GM12878 (cell line): ENCODE data around the gene PTPRN2. TPM values are rescaled to one million over a fixed set of nuclear protein-coding genes. Genes with fewer than 3 reads are reported as not detected.

Experiments used
- ATAC-seq: fragments of 200-7000 bp; cut with Tn5 transposase; 3 replicates; pipeline ENCODE4 v1.9.1; 2020; ENCODE audit warnings: mild to moderate bottlenecking, moderate library complexity
- BruUV-seq: library from RNA; stranded (reverse); fragments of 400-500 nt; replicated peaks from 2 replicates; lab custom pipeline; 2021; lab: Mats Ljungman, UMichigan
- CTCF ChIA-PET: fragments of 300-600 bp; sonication (Branson Sonifier 250); formaldehyde crosslinking; extraction: SDS; loops from one replicate; lab custom pipeline; 2021; ENCODE audit warnings: inconsistent platforms; lab: Yijun Ruan, JAX
- POLR2A ChIA-PET: fragments of 350-600 bp; formaldehyde crosslinking; extraction: SDS; loops from one replicate; lab custom pipeline; 2021; ENCODE audit warnings: inconsistent platforms; lab: Charles Lee
- RAD21 ChIA-PET: fragments of 300-600 bp; sonication (Branson Sonifier 250); formaldehyde crosslinking; loops from one replicate; lab custom pipeline; 2023; ENCODE audit warnings: antibody characterized with exemption; ENCODE audit not compliant: unreplicated experiment; lab: Charles Lee
- SMC1A ChIA-PET: fragments of 300-600 bp; sonication (Branson Sonifier 250); formaldehyde crosslinking; loops from one replicate; lab custom pipeline; 2023; ENCODE audit not compliant: unreplicated experiment, uncharacterized antibody; lab: Charles Lee
- DNase-seq: peaks from one replicate; pipeline ENCODE4 v3.0.0-alpha.2; 2011; ENCODE audit warnings: low read depth, low spot score
- FAIRE-seq: peaks from 3 replicates; lab custom pipeline; 2011; peaks lifted over from hg19 to GRCh38; lab: Jason Lieb, UNC
- H2AFZ ChIP-seq: 2 replicates; pipeline ENCODE4 v1.6.0; 2011; ENCODE audit warnings: low read depth, low read length, control low read depth; ENCODE audit not compliant: control insufficient read depth
- H3K27ac ChIP-seq: 2 replicates; pipeline ENCODE4 v1.5.1; 2011; ENCODE audit warnings: control low read depth; ENCODE audit not compliant: control insufficient read depth, insufficient read depth
- H3K27me3 ChIP-seq, 2 experiments: replicated peaks in 1 of 2; 2 replicates each; pipeline versions ENCODE4 v1.6.0 to v1.6.1; 2011; ENCODE audit warnings: low read length in 1 of 2; ENCODE audit not compliant: control insufficient read depth in 2 of 2, insufficient read depth in 2 of 2
- H3K36me3 ChIP-seq, 2 experiments: 2 replicates each; pipeline ENCODE4 v1.5.1; 2011; ENCODE audit warnings: low read length in 1 of 2; ENCODE audit not compliant: control insufficient read depth in 2 of 2, insufficient read depth in 2 of 2
- H3K4me1 ChIP-seq: 2 replicates; pipeline ENCODE4 v1.6.1; 2011; ENCODE audit warnings: mild to moderate bottlenecking, low read length, moderate library complexity, mixed read lengths; ENCODE audit not compliant: control insufficient read depth, insufficient read depth
- H3K4me2 ChIP-seq: 2 replicates; pipeline ENCODE4 v1.6.0; 2011; ENCODE audit warnings: control low read depth; ENCODE audit not compliant: control insufficient read depth, insufficient read depth
- H3K4me3 ChIP-seq: fragments of 200-600 bp; sonication (generic); 2 replicates; pipeline ENCODE4 v1.5.1; 2016
- H3K79me2 ChIP-seq: 2 replicates; pipeline ENCODE4 v1.6.0; 2011; ENCODE audit warnings: low read length; ENCODE audit not compliant: control insufficient read depth, insufficient read depth
- H3K9ac ChIP-seq: 2 replicates; pipeline ENCODE4 v1.8.0; 2011; ENCODE audit warnings: low read length, control low read depth, mixed read lengths; ENCODE audit not compliant: control insufficient read depth, insufficient read depth
- H3K9me3 ChIP-seq: replicated peaks from 3 replicates; pipeline ENCODE4 v1.5.1; 2011; ENCODE audit warnings: mild to moderate bottlenecking, low read length; ENCODE audit not compliant: control insufficient read depth, insufficient read depth
- H4K20me1 ChIP-seq: 2 replicates; pipeline ENCODE4 v1.6.0; 2011; ENCODE audit not compliant: control insufficient read depth, insufficient read depth
- BACH1 ChIP-seq: fragments of 450-650 bp; IDR thresholded peaks from 2 replicates; pipeline ENCODE4 v1.6.1; 2017; ENCODE audit warnings: mild to moderate bottlenecking, borderline replicate concordance
- BCL3 ChIP-seq: IDR thresholded peaks from 2 replicates; pipeline ENCODE4 v1.6.1; 2011; ENCODE audit warnings: borderline replicate concordance, low read depth, mild to moderate bottlenecking, moderate library complexity, low read length; ENCODE audit not compliant: insufficient read depth, poor library complexity, severe bottlenecking
- BRCA1 ChIP-seq: IDR thresholded peaks from 2 replicates; pipeline ENCODE4 v1.6.1; 2011; ENCODE audit warnings: low read depth, low read length, improper control_type of control experiment
- CBFB ChIP-seq: IDR thresholded peaks from 2 replicates; pipeline ENCODE4 v1.6.1; 2016; ENCODE audit warnings: antibody characterized with exemption, low read depth
- EED ChIP-seq: sonication (generic); IDR thresholded peaks from 2 replicates; pipeline ENCODE4 v1.6.1; 2016; ENCODE audit warnings: antibody characterized with exemption, low read depth
- EP300 ChIP-seq, 2 experiments: fragments of 150-350 bp in 1 of 2; IDR thresholded peaks; 2 replicates each; pipeline ENCODE4 v1.6.1; 2011 to 2012; ENCODE audit warnings: low read depth in 2 of 2, low read length in 2 of 2, borderline replicate concordance in 1 of 2, improper control_type of control experiment in 1 of 2, inconsistent platforms in 1 of 2; ENCODE audit not compliant: control insufficient read depth in 1 of 2
- HDAC2 ChIP-seq: fragments of 200-600 bp; sonication (generic); IDR thresholded peaks from 2 replicates; pipeline ENCODE4 v1.6.1; 2017
- HSF1 ChIP-seq: fragments of 150-350 bp; IDR thresholded peaks from 2 replicates; pipeline ENCODE4 v1.6.1; 2014; ENCODE audit warnings: mild to moderate bottlenecking, low read depth, low read length
- KLF5 ChIP-seq: fragments of 450-650 bp; IDR thresholded peaks from 2 replicates; pipeline ENCODE4 v1.6.1; 2014; ENCODE audit warnings: mild to moderate bottlenecking; ENCODE audit not compliant: partially characterized antibody
- PML ChIP-seq: IDR thresholded peaks from 2 replicates; pipeline ENCODE4 v1.6.1; 2012; ENCODE audit warnings: low read length, inconsistent platforms
- RAD21 ChIP-seq: IDR thresholded peaks from 2 replicates; pipeline ENCODE4 v1.6.1; 2011; ENCODE audit warnings: mild to moderate bottlenecking, low read depth, low read length, moderate library complexity; ENCODE audit not compliant: insufficient read depth
- RAD51 ChIP-seq: fragments of 450-650 bp; IDR thresholded peaks from 2 replicates; pipeline ENCODE4 v1.6.1; 2016; ENCODE audit warnings: moderate library complexity, mild to moderate bottlenecking, inconsistent platforms
- SMAD1 ChIP-seq: fragments of 450-650 bp; IDR thresholded peaks from 2 replicates; pipeline ENCODE4 v1.6.1; 2018; ENCODE audit warnings: mild to moderate bottlenecking, low read depth; ENCODE audit not compliant: partially characterized antibody
- SMAD5 ChIP-seq: IDR thresholded peaks from 2 replicates; pipeline ENCODE4 v1.6.1; 2016; ENCODE audit warnings: antibody characterized with exemption, low read depth
- SPI1 ChIP-seq: IDR thresholded peaks from 2 replicates; pipeline ENCODE4 v1.6.1; 2011; ENCODE audit warnings: low read depth, mild to moderate bottlenecking, low read length, moderate library complexity, borderline replicate concordance; ENCODE audit not compliant: insufficient read depth
- SRF ChIP-seq, 2 experiments: IDR thresholded peaks; 2 replicates each; pipeline ENCODE4 v1.6.1; 2011; ENCODE audit warnings: low read depth in 2 of 2, low read length in 2 of 2, mild to moderate bottlenecking in 1 of 2, moderate library complexity in 1 of 2
- ZNF384 ChIP-seq: IDR thresholded peaks from 2 replicates; pipeline ENCODE4 v1.6.1; 2012; ENCODE audit warnings: low read depth, mild to moderate bottlenecking, low read length, improper control_type of control experiment, borderline replicate concordance
- WGBS: methylation state at CpG from one replicate; pipeline ENCODE4 v1.1.6; 2016; ENCODE audit warnings: low lambda C conversion rate; ENCODE audit not compliant: insufficient replicate concordance, insufficient coverage; ENCODE audit errors: missing lambda C conversion rate; 5-methylcytosine and 5-hydroxymethylcytosine counted together
- in situ Hi-C: fragments of 300-500 bp; cut with MboI; formaldehyde crosslinking; loops from 9 replicates; pipeline ENCODE4 v1.14.3; 2018; ENCODE audit warnings: mixed read lengths
- intact Hi-C: fragments of 100-400 bp; cut with micrococcal nuclease; formaldehyde crosslinking; loops from one replicate; pipeline ENCODE4 v1.14.2; 2022; ENCODE audit not compliant: unreplicated experiment
- polyA plus RNA-seq, 11 experiments: library from polyadenylated mRNA; depleted of rRNA in 4 of 11; unstranded in 6 of 11; stranded (reverse) in 5 of 11; fragments of >200 nt; fragmentation: Nextera tagmentation in 4 of 11; fragmentation: Illumina TruSeq in 1 of 11; extraction: Ambion mirVana in 4 of 11; extraction: Trizol in 1 of 11; gene quantifications; 1 replicate in 1 of 11; 2 replicates in 10 of 11; pipeline versions ENCODE4 v1.2.1 to v1.2.3, GENCODE V29; 2011 to 2016; ENCODE audit warnings: inconsistent platforms in 2 of 11, missing spikeins in 2 of 11, low read depth in 1 of 11
- total RNA-seq, 4 experiments: library from RNA; depleted of rRNA in 3 of 4; stranded (reverse); fragments of >200 nt in 3 of 4; fragmentation: Illumina TruSeq in 1 of 4; extraction: Trizol in 1 of 4; gene quantifications; 2 replicates each; pipeline versions ENCODE4 v1.2.1 to v1.2.3, GENCODE V29; 2013 to 2021

PTPRN2 gene
- total and polyA plus RNA-seq, 10 of the 15 experiments (the other 5 are each of a cell fraction or from before 2014, with no cell fraction given): 5.4 TPM; not detected in 9

- intact Hi-C loops (no loop called here), in situ Hi-C loops (no loop called here)
- ChIA-PET SMC1A (no interaction called here), POLR2A (interaction anchor here (0.7 kb wide), 1 partner anchor 748 kb away, joined by 3 read pairs; no protein-coding TSS in a partner anchor), CTCF (no interaction called here), RAD21 (no interaction called here)
- no peak overlapping the region for H3K4me2 ChIP-seq
- WGBS: 57% methylated on average over 5 of the region's 5 CpGs
- H2AFZ ChIP-seq: no peak overlapping the region
- ATAC-seq (no peak), DNase-seq (no peak), FAIRE-seq (no peak)
- H3K4me3 ChIP-seq: no peak overlapping the region
- no peaks in the 10 kb centered on the region for H3K27me3 ChIP-seq
- no peaks in the 10 kb centered on the region for H3K79me2 ChIP-seq
- no peaks in the 10 kb centered on the region for H4K20me1 ChIP-seq
- H3K36me3 ChIP-seq: no peaks in the 10 kb centered on the region
- no peak overlapping the region for H3K27ac ChIP-seq
- no TSS peak for BruUV-seq
- H3K9ac ChIP-seq: no peak overlapping the region
- H3K4me1 ChIP-seq: no peaks in the 10 kb centered on the region
- H3K9me3 ChIP-seq: no peaks in the 10 kb centered on the region; the same call in 2 of the 3 replicates
- no peak for TF ChIP-seq KLF5
- TF ChIP-seq EED: no peak
- no peak for TF ChIP-seq BACH1
- no peak for TF ChIP-seq HDAC2
- TF ChIP-seq SMAD5: no peak
- TF ChIP-seq, all 136 proteins: peak for 0
These were observed 792.4 kb downstream of the PTPRN2 start for GRCh38 chr7:157795199-157795598.

GRCh38 chr7:157794746-157795065 lies 792.9 kb downstream of the PTPRN2 start:
- no peak for FAIRE-seq
- Histone ChIP-seq H3K27me3 (no peaks in the 10 kb centered on the region), H4K20me1 (no peaks in the 10 kb centered on the region), H3K4me2 (no peak overlapping the region), H3K4me1 (no peaks in the 10 kb centered on the region), H3K36me3 (no peaks in the 10 kb centered on the region), H3K9ac (no peak overlapping the region), H3K79me2 (no peaks in the 10 kb centered on the region), H2AFZ (no peak overlapping the region), H3K4me3 (no peak overlapping the region), H3K9me3 (peaks cover 2% of the 10 kb centered on the region; the same call in 1 of the 3 replicates), H3K27ac (no peak overlapping the region)
- intact Hi-C loops: no loop called here
- ChIA-PET POLR2A (interaction anchor here (0.7 kb wide), 1 partner anchor 749 kb away, joined by 3 read pairs; no protein-coding TSS in a partner anchor), CTCF (no interaction called here), SMC1A (no interaction called here), RAD21 (no interaction called here)
- ATAC-seq: no peak
- no peak for DNase-seq
- in situ Hi-C loops: no loop called here
- WGBS: 38% methylated on average over 4 of the region's 4 CpGs
- no TSS peak for BruUV-seq
- TF ChIP-seq CBFB (no peak), PML (no peak), BCL3 (no peak), SRF (IDR thresholded peaks at IDR 0.05; ENCODE audit: low read depth in 2 of 2, low read length in 2 of 2) (no peak), SMAD1 (no peak), RAD21 (no peak), SPI1 (no peak), HSF1 (no peak), ZNF384 (no peak), RAD51 (no peak), BRCA1 (no peak), EP300 (IDR thresholded peaks at IDR 0.05; ENCODE audit: borderline replicate concordance in 1 of 2, control insufficient read depth in 1 of 2, low read depth in 2 of 2, low read length in 2 of 2) (no peak)
